Measurements from ENCODE around the gene ITPR1.

Gene ITPR1

GRCh38 chr3:4758957-4759656 is 266.0 kb downstream of the ITPR1 start:
- ChIA-PET POLR2A (no interaction called here), CTCF (interaction anchor here (0.6 kb wide), 1 partner anchor 39 kb away, joined by 3 read pairs; no protein-coding TSS in a partner anchor)
- TF ChIP-seq ZNF585B (tag by site-specific recombination; IDR thresholded peaks at IDR 0.05) (no peak), CTCF (tag by site-specific recombination; IDR thresholded peaks at IDR 0.05) (no peak), OVOL3 (tag by site-specific recombination; IDR thresholded peaks at IDR 0.05) (no peak), ZNF423 (tag by site-specific recombination; IDR thresholded peaks at IDR 0.05) (no peak)
- Histone ChIP-seq H3K9me3 (ENCODE audit: control insufficient read depth, insufficient read depth, low read depth, low read length) (no peaks in the 10 kb centered on the region), H3K4me1 (ENCODE audit: control insufficient read depth, insufficient read depth, low read length) (no peaks in the 10 kb centered on the region), H3K36me3 (ENCODE audit: control insufficient read depth in 2 of 2, insufficient read depth in 1 of 2, low read length in 2 of 2) (peaks cover 0 to 4% of the 10 kb centered on the region in 2 experiments; a peak in 1 of 3 replicates), H3K27ac (ENCODE audit: extremely low read depth, low read depth, low read length) (no peak overlapping the region), H3K4me3 (ENCODE audit: low read depth, low read length) (no peak overlapping the region)

DNA sequence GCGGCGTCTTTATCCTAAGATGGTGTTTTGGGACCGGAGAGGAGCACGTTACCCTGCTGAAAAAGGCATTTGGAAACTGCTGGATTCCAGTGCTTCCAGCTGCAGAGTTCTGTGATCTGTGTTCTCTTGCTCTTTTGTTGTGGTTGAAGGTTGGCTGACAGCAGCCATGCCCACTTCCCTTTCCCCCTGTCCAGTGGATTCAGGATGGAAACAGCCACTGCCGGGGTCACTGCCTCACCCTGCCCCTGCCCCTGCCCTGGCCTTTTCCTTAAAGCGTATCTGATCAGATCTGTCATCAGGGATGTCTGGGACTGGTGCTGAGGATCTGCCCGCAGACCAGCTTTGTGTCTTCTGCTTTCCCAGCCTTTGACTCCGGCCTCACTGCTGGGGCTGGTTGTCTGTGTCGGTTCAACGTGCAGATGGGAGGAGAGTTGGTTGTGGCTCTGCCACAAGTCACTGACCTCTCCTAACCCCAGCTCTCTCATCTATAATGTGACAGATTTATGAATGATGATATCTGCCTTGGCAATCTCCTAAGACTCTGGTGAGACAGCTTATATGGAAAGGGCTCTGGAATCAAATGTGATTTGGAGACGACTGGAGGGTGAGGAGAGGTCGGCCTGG is 266.7 kb downstream of the ITPR1 start:
- Histone ChIP-seq H3K9me3 (ENCODE audit: control insufficient read depth, insufficient read depth, low read depth, low read length) (no peaks in the 10 kb centered on the region), H3K36me3 (ENCODE audit: control insufficient read depth in 2 of 2, insufficient read depth in 1 of 2, low read length in 2 of 2) (no peaks in the 10 kb centered on the region), H3K4me1 (ENCODE audit: control insufficient read depth, insufficient read depth, low read length) (no peaks in the 10 kb centered on the region), H3K27ac (ENCODE audit: extremely low read depth, low read depth, low read length) (no peak overlapping the region), H3K4me3 (ENCODE audit: low read depth, low read length) (no peak overlapping the region)
- ChIA-PET CTCF (interaction anchor here (0.6 kb wide), 1 partner anchor 39 kb away, joined by 3 read pairs; no protein-coding TSS in a partner anchor), POLR2A (no interaction called here)
- TF ChIP-seq ZNF518A (tag by site-specific recombination; conservative IDR thresholded peaks at IDR 0.05; ENCODE audit: low read depth) (no peak), YY1 (tag by site-specific recombination; IDR thresholded peaks at IDR 0.05) (no peak), SP2 (tag by site-specific recombination; IDR thresholded peaks at IDR 0.05) (no peak), HOXD13 (CRISPR knock-in tag; IDR thresholded peaks at IDR 0.05; ENCODE audit: borderline replicate concordance) (no peak), ZNF530 (tag by site-specific recombination; IDR thresholded peaks at IDR 0.05; ENCODE audit: low read depth) (no peak), ZNF184 (tag by site-specific recombination; IDR thresholded peaks at IDR 0.05) (no peak), ZNF23 (tag by site-specific recombination; IDR thresholded peaks at IDR 0.05; ENCODE audit: borderline replicate concordance) (no peak), ZNF561 (tag by site-specific recombination; IDR thresholded peaks at IDR 0.05; ENCODE audit: borderline replicate concordance) (no peak), ZNF473 (tag by site-specific recombination; IDR thresholded peaks at IDR 0.05) (no peak), ZNF221 (tag by site-specific recombination; IDR thresholded peaks at IDR 0.05; ENCODE audit: borderline replicate concordance) (no peak), ZFP41 (tag by site-specific recombination; IDR thresholded peaks at IDR 0.05; ENCODE audit: borderline replicate concordance) (no peak), KLF8 (tag by site-specific recombination; IDR thresholded peaks at IDR 0.05) (no peak), ZBTB8A (tag by site-specific recombination; IDR thresholded peaks at IDR 0.05) (no peak), YY2 (tag by site-specific recombination; IDR thresholded peaks at IDR 0.05) (no peak), ZNF639 (tag by site-specific recombination; IDR thresholded peaks at IDR 0.05) (no peak), ZBTB7A (tag by site-specific recombination; IDR thresholded peaks at IDR 0.05; ENCODE audit: low read depth) (no peak)
- TF ChIP-seq, protein P1, sequence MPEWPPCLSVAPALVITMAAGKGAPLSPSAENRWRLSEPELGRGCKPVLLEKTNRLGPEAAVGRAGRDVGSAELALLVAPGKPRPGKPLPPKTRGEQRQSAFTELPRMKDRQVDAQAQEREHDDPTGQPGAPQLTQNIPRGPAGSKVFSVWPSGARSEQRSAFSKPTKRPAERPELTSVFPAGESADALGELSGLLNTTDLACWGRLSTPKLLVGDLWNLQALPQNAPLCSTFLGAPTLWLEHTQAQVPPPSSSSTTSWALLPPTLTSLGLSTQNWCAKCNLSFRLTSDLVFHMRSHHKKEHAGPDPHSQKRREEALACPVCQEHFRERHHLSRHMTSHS (tag by site-specific recombination; IDR thresholded peaks at IDR 0.05) = no peak
- TF ChIP-seq, protein P2, sequence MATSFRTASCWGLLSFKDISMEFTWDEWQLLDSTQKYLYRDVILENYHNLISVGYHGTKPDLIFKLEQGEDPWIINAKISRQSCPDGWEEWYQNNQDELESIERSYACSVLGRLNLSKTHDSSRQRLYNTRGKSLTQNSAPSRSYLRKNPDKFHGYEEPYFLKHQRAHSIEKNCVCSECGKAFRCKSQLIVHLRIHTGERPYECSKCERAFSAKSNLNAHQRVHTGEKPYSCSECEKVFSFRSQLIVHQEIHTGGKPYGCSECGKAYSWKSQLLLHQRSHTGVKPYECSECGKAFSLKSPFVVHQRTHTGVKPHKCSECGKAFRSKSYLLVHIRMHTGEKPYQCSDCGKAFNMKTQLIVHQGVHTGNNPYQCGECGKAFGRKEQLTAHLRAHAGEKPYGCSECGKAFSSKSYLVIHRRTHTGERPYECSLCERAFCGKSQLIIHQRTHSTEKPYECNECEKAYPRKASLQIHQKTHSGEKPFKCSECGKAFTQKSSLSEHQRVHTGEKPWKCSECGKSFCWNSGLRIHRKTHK (tag by site-specific recombination; IDR thresholded peaks at IDR 0.05) = no peak

Data from HEK293 (cell line).